MM.1S (cell line): ENCODE data around the gene REEP2.

Source experiments
- EZH2 ChIP-seq: fragments of 300-600 bp; sonication (generic); optimal IDR thresholded peaks from 2 replicates; pipeline ENCODE3; 2017; ENCODE audit warnings: low read depth, mild to moderate bottlenecking, antibody characterized with exemption, low read length, mixed read lengths
- EZH2phosphoT487 ChIP-seq: fragments of 300-600 bp; sonication (generic); IDR thresholded peaks from 2 replicates; pipeline ENCODE4 v1.6.1; 2018; ENCODE audit warnings: antibody characterized with exemption, low read length
- TF ChIP-seq, protein P1 (sequence below): fragments of 300-600 bp; sonication (generic); IDR thresholded peaks from 2 replicates; pipeline ENCODE4 v1.5.1; 2016; ENCODE audit warnings: antibody characterized with exemption, low read length, mixed read lengths

DNA sequence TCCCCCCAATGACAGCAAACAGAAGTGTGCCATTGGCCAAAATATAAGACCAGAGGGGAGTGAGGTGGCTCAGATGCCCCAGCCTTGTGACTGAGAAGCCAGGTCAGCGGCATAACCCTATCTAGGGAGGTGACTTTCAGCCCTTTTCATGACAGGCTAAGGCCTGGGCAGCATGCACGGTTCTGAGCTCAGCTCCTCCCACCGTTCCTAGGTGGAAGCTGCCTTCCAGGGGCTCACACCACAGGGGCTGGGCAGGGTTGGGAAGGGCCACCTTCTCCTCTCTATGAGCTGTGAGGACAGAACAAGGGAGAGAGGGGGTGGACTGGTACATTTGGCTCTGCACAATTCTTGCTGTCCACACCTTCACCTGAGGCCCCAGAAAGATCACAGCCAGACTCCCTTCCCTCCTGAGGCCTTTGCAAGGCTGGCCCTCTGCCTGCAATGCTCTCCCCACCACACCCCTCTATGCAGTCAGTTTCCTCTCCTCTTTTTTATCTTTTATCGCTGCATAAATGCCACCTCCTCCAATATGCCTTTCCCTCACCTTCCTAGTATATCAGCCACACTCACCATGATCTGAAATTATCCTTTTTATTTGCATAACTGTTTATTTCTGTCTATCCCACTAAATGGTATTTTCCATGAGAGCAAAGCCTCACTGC is 21.3 kb downstream of the REEP2 start:
- TF ChIP-seq, protein P1, sequence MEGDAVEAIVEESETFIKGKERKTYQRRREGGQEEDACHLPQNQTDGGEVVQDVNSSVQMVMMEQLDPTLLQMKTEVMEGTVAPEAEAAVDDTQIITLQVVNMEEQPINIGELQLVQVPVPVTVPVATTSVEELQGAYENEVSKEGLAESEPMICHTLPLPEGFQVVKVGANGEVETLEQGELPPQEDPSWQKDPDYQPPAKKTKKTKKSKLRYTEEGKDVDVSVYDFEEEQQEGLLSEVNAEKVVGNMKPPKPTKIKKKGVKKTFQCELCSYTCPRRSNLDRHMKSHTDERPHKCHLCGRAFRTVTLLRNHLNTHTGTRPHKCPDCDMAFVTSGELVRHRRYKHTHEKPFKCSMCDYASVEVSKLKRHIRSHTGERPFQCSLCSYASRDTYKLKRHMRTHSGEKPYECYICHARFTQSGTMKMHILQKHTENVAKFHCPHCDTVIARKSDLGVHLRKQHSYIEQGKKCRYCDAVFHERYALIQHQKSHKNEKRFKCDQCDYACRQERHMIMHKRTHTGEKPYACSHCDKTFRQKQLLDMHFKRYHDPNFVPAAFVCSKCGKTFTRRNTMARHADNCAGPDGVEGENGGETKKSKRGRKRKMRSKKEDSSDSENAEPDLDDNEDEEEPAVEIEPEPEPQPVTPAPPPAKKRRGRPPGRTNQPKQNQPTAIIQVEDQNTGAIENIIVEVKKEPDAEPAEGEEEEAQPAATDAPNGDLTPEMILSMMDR = no peak
- no peak for TF ChIP-seq EZH2
- TF ChIP-seq EZH2phosphoT487 = no peak
